Duodenal mucosa (tissue), 2 donors: ENCODE data around the gene HOXA11.
A peak's percentile ranks its signal among the peaks of the same experiment; 100 is the strongest.

Source experiments
- H3K27ac ChIP-seq: one replicate; pipeline ENCODE4 v1.7.0; 2013; ENCODE audit warnings: low read depth, low read length
- H3K27me3 ChIP-seq, 2 donors: one replicate each; pipeline ENCODE4 v1.7.0; 2013; ENCODE audit warnings: low read length in 2 of 2, control low read depth in 1 of 2; ENCODE audit not compliant: insufficient read depth in 2 of 2, control insufficient read depth in 1 of 2
- H3K36me3 ChIP-seq, 2 donors: one replicate each; pipeline ENCODE4 v1.7.0; 2013; ENCODE audit warnings: low read length in 2 of 2, control low read depth in 1 of 2; ENCODE audit not compliant: insufficient read depth in 2 of 2, control insufficient read depth in 1 of 2
- H3K4me1 ChIP-seq, 2 donors: one replicate each; pipeline ENCODE4 v1.7.0; 2013; ENCODE audit warnings: low read length in 2 of 2, control low read depth in 1 of 2; ENCODE audit not compliant: insufficient read depth in 2 of 2, control insufficient read depth in 1 of 2
- H3K4me3 ChIP-seq, 2 donors: one replicate each; pipeline ENCODE4 v1.7.0; 2013; ENCODE audit warnings: low read length in 2 of 2, low read depth in 1 of 2
- H3K9ac ChIP-seq, 2 donors: one replicate each; pipeline ENCODE4 v1.7.0; 2013; ENCODE audit warnings: low read length in 2 of 2, low read depth in 1 of 2
- H3K9me3 ChIP-seq, 2 donors: one replicate each; pipeline ENCODE4 v1.7.0; 2013; ENCODE audit warnings: low read length in 2 of 2, control low read depth in 1 of 2; ENCODE audit not compliant: control insufficient read depth in 1 of 2

Gene HOXA11

DNA sequence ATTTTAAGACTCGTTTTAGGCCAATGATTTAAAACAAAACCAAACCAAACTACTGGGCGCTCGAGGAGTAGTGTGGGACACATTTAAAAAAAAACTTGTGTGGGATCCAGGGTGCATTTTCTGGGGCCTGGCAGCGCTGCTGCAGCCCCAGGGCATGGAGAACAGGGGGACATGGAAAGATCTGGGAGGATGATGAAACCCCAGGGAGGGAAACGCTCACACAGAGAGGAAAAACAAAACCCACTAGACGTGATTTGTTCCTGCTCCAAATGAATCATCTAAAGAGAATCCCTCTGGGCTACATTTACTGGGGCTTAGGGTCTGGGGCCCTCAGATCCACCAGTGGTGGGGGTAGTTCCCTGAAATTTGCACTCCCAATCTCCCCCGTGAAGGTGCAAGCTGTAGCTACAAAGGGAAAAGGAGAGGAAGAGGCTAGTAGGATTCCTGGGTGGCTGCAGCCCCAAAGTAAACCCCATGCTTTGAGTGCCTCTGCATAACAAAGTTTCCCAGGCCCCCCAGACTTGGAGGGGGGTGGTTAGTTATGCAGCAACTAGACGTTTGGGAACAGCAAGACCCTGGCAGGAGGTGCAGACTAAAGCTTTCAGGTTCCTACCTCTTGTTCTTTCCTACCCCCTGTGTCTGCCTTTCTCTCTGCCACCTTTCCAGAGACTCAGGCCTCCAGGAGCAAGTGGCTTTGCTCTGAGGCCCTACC, 29.4 kb upstream of the HOXA11 start:
- no peaks in the 10 kb centered on the region for H3K9me3 ChIP-seq
- peaks cover 55 to 82% of the 10 kb centered on the region in 2 donors for H3K27me3 ChIP-seq
- no peak overlapping the region for H3K4me3 ChIP-seq
- H3K36me3 ChIP-seq: no peaks in the 10 kb centered on the region
- H3K9ac ChIP-seq: no peak overlapping the region
- no peak overlapping the region for H3K27ac ChIP-seq
- H3K4me1 ChIP-seq: peaks cover 14 to 24% of the 10 kb centered on the region in 2 donors

DNA sequence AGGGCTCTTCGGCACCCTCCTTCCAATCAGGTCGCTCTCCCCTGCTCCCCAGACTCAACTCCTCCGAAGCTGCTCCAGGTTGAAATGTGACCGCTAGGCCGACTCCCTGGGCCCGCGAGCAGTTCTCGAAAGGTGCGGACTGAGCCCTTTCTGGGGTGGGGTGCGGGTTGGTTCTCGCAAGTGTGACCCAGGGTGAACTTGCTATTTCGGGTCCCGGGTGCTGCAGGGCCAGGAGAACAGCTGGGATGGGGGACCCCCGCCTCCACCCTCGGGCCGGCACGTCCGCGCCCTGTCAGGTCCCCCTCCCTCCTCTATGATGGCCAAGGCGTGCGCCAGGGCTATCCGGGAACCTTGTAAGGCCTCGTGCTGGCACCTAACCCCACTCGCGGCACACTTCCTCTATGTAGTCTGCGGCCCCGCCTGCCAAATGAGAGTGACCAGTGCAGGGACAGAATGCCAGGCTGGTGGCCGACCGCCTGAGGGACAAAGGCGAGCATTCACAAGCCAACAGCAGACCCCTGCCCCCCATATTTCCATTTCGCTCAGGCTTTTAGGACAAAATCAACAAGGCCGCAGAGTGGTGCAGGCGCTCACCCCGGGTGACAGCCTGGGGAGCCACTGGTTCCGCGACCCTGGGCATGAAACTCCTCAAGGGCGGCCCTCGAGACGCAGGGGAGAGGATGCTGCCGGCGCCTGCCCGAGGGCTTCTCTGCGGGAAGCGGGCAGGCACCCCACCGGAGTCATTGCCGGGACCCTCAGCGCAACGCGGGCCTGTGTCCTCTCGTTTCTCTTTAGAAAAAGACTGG, 28.6 kb upstream of the HOXA11 start:
- H3K9me3 ChIP-seq: no peaks in the 10 kb centered on the region
- H3K36me3 ChIP-seq: no peaks in the 10 kb centered on the region
- H3K27me3 ChIP-seq: peaks cover 61 to 85% of the 10 kb centered on the region in 2 donors
- H3K9ac ChIP-seq: no peak overlapping the region
- no peak overlapping the region for H3K4me3 ChIP-seq
- peaks cover 14 to 24% of the 10 kb centered on the region in 2 donors for H3K4me1 ChIP-seq
- H3K27ac ChIP-seq: no peak overlapping the region

DNA sequence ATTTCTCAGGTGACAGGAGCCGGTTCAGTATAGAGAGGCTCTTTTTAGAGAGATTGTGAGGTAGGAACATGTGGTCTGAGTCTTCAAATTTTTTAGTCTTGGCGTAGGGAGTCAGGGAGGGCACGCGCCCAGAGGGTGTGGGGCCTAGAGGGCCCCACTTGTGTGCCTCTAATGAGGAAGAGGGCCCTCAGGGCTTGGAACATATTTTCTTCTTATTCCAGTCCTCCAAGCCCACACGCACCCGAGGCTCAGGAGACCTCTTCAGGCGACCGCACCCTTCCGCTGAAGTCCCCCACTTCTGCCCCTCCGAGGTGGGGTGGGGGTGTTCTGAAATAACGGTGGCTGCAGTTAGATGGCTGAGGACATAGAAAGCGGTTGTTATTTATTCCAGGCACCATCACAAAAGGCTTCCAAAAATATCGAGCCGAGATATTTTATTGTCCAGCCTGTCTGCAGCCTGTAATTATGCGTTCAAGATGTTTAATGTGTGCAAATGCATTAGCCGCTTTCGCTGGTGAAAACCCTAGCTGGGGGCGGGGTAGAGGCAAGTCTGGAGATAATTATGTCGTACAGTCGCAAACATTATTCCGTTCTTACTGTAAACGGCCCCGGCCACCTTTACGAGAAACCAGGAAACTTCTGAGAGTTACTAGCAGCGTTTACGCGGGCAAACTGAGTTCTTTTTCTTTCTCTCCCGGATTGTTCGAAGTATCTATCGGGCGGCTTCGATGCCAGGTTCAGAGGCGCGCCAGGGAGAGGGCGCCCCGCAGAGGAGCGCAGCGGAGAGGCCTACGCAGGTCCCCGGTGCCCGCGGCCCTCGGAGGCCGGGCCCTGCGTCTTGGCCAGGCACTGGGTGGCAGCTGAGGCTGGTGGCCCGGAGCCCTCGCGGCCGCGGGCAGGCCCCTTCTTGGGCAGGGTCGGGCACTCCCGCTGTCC, 27.7 kb upstream of the HOXA11 start:
- Histone ChIP-seq H3K4me1 (peaks cover 14 to 24% of the 10 kb centered on the region in 2 donors), H3K9ac (no peak overlapping the region), H3K36me3 (no peaks in the 10 kb centered on the region), H3K9me3 (no peaks in the 10 kb centered on the region), H3K27ac (no peak overlapping the region), H3K27me3 (peaks cover 69 to 89% of the 10 kb centered on the region in 2 donors), H3K4me3 (peak overlapping the region in 1 of 2 donors; percentile 7)

DNA sequence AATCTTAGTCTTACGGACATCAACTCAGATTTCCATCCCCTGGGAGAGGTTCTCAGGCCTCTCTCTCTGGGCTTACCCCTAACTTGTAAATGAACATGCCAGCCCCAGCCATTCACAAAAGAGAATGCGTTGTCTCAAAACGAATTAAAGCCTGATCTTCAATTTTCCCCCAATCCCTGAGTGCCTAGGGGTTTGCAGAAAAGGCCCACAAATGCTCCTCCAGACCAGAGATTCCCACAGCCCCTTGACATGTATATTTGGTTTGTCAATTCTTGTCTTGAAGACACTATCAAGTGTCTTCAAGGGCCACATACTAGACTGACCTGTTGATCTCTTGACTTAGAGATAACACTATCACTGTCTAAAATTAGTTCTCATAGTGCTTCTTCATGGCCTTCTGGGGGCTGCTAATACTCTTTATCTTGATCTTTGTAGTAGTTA, 26.8 kb upstream of the HOXA11 start:
- H3K9ac ChIP-seq: no peak overlapping the region
- H3K4me1 ChIP-seq: peaks cover 14 to 24% of the 10 kb centered on the region in 2 donors
- H3K4me3 ChIP-seq: no peak overlapping the region
- no peaks in the 10 kb centered on the region for H3K9me3 ChIP-seq
- no peak overlapping the region for H3K27ac ChIP-seq
- no peaks in the 10 kb centered on the region for H3K36me3 ChIP-seq
- H3K27me3 ChIP-seq: peaks cover 77 to 92% of the 10 kb centered on the region in 2 donors

DNA sequence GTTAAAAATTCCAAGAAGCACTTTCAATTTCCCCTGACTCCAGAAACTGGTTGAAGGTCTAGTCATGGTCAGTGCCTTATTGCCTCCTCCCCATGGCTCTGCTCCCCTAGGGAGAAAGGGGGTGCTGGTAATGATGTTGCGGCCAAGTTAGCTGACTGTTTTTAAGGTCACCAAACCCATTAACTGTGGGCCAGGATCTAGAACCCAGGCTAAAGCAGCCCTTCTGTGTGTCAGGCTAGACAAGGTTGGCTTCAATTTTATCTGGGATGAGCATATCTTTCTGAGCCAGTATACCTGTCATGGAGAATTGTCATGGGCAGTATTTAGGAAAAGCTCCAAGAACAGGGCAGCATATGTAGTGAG, 26.0 kb upstream of the HOXA11 start:
- Histone ChIP-seq H3K9ac (no peak overlapping the region), H3K36me3 (no peaks in the 10 kb centered on the region), H3K27ac (no peak overlapping the region), H3K4me3 (peak overlapping the region; percentile 53 to 65), H3K9me3 (no peaks in the 10 kb centered on the region), H3K27me3 (peaks cover 80 to 96% of the 10 kb centered on the region in 2 donors), H3K4me1 (peaks cover 14 to 24% of the 10 kb centered on the region in 2 donors)

DNA sequence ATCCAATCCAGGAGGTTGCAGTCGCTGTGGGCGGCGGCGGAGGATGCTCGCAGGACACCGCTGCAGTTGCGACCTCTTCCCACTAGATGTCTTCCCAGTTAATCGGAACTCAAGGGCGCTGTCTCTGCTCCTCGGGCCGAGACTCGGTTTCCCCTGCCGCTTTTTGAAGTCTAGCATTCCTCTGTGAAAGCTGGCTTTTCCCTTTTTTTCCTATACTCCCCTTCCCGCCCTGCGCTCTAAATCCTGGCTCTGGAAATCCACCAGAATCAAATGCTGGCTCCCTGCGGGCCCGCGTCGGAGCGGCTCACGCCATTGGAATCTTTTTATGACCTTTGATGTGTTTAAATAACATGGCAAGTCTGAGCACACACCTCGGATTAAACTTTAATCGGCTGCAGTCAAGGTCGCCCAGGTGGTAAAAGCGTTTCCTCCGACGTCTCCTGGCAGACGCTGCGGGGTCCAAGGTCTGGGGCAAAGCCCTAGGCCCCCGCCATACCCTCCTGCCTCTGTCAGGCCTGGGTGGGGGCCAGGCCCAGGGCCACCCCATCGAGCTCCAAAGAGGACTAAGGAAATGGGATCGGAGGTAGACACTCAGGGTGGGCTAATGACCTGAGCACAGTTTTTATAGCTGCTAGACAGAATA, 25.5 kb upstream of the HOXA11 start:
- Histone ChIP-seq H3K27ac (no peak overlapping the region), H3K9ac (no peak overlapping the region), H3K27me3 (peaks cover 85 to 99% of the 10 kb centered on the region in 2 donors), H3K4me3 (peak overlapping the region; percentile 53 to 65), H3K4me1 (peaks cover 14 to 24% of the 10 kb centered on the region in 2 donors), H3K36me3 (no peaks in the 10 kb centered on the region), H3K9me3 (no peaks in the 10 kb centered on the region)

DNA sequence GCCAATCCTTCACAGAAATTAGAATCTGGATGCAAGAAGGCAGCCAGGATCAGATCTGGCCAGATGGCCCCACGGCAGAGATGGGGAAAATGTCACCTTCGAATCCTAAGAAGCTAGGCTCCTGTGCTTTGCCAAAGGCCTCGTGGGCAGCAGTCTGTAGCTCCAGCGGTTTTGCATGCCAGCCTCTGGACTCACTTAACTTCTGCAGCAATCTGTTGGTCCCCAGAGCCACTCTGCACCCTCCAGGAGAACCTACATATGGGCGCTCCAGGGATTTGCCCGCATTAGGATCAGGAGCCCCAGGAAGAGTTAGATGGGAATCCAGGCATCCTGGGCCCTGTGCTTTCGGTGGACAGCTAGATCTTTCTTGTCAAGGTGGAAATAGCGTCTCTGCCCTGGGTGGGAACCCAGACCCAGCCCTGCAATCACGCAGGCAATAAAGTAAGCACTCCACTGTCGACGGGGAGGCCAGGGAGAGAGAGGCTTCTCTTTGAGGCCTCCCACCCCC, 25.0 kb upstream of the HOXA11 start:
- H3K27ac ChIP-seq: no peak overlapping the region
- peak overlapping the region; percentile 53 to 65 for H3K4me3 ChIP-seq
- H3K9ac ChIP-seq: no peak overlapping the region
- H3K4me1 ChIP-seq: peaks cover 14 to 24% of the 10 kb centered on the region in 2 donors
- H3K9me3 ChIP-seq: no peaks in the 10 kb centered on the region
- H3K27me3 ChIP-seq: peaks cover 91 to 99% of the 10 kb centered on the region in 2 donors
- H3K36me3 ChIP-seq: no peaks in the 10 kb centered on the region

DNA sequence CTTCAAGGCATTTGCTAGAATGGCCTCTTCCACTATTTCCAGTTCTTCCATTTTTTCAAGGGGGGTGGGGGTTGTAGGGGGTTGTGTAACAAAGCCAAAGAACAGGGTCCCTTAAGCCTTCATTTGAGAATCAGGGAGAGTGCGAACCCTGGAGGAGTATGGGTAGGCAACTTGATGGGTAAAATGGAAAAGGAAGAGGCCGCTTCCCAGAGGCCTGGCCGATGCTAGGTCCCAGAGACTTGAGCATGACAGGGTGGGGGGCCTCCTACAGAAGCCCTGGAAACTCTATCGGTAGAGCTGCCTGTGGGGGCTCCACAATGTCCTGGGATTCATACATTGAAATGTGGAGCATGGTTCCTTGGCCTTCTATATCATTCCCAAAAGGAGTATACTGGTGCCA, 24.0 kb upstream of the HOXA11 start:
- no peak overlapping the region for H3K27ac ChIP-seq
- peaks cover 14 to 24% of the 10 kb centered on the region in 2 donors for H3K4me1 ChIP-seq
- H3K9me3 ChIP-seq: no peaks in the 10 kb centered on the region
- no peak overlapping the region for H3K9ac ChIP-seq
- no peak overlapping the region for H3K4me3 ChIP-seq
- H3K36me3 ChIP-seq: no peaks in the 10 kb centered on the region
- H3K27me3 ChIP-seq: peaks cover 93 to 100% of the 10 kb centered on the region in 2 donors

DNA sequence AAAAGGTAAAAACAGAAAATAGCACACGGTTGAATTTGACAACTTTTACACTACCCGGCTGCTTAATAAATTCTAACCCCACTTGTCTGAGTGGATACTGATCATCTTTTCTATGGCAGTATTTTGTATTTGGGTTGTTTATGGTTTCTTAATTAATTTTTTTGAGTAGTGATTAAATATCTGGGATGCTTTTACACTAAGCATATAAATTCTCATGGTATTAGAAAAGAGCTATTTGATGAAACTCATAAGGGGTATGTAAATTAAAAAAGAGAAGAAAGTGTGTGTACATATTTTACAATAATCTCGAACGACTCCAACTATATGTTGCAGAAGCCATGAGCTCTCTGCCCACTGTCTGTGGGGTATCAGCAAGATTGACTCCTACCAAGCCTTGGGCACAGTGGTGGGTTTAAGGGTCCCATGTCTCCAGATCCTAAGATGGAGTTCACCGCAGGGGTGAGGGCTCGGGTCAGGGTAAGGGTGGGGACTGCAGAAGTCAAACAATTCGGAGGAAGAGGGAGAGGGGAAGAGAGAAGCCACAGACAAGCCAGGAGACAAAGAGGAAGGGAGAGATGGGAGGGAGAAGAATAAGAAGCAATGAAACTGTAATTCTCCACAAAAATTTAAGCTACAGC, 22.4 kb upstream of the HOXA11 start:
- no peaks in the 10 kb centered on the region for H3K36me3 ChIP-seq
- H3K9me3 ChIP-seq: no peaks in the 10 kb centered on the region
- H3K9ac ChIP-seq: no peak overlapping the region
- H3K27me3 ChIP-seq: peaks cover 92 to 99% of the 10 kb centered on the region in 2 donors
- H3K4me3 ChIP-seq: no peak overlapping the region
- H3K27ac ChIP-seq: no peak overlapping the region
- peaks cover 9 to 15% of the 10 kb centered on the region in 2 donors for H3K4me1 ChIP-seq
